ENCODE data around the gene NISCH.

Gene NISCH

GRCh38 chr3:52541050-52541449 is 85.6 kb downstream of the NISCH start:
- no peak for TF ChIP-seq ZFX (IDR thresholded peaks at IDR 0.05; ENCODE audit: borderline replicate concordance)
- TF ChIP-seq, protein P1, sequence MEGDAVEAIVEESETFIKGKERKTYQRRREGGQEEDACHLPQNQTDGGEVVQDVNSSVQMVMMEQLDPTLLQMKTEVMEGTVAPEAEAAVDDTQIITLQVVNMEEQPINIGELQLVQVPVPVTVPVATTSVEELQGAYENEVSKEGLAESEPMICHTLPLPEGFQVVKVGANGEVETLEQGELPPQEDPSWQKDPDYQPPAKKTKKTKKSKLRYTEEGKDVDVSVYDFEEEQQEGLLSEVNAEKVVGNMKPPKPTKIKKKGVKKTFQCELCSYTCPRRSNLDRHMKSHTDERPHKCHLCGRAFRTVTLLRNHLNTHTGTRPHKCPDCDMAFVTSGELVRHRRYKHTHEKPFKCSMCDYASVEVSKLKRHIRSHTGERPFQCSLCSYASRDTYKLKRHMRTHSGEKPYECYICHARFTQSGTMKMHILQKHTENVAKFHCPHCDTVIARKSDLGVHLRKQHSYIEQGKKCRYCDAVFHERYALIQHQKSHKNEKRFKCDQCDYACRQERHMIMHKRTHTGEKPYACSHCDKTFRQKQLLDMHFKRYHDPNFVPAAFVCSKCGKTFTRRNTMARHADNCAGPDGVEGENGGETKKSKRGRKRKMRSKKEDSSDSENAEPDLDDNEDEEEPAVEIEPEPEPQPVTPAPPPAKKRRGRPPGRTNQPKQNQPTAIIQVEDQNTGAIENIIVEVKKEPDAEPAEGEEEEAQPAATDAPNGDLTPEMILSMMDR (IDR thresholded peaks at IDR 0.05) = no peak
- no peak overlapping the region for H3K27ac ChIP-seq

Measured in 22Rv1 (cell line).